Testis (tissue), 5 donors: ENCODE results near the gene CDYL2. TPM values are rescaled to one million over a fixed set of nuclear protein-coding genes. Genes with fewer than 3 reads are reported as not detected.

ENCODE experiments used
- DNase-seq: peaks from one replicate; pipeline ENCODE4 v3.0.0-alpha.2; 2019
- H3K27ac ChIP-seq, 2 donors: fragments of 200-600 bp; sonication (generic); one replicate each; pipeline ENCODE4 v1.5.1; 2019
- H3K27me3 ChIP-seq: fragments of 200-600 bp; sonication (generic); one replicate; pipeline ENCODE4 v1.5.1; 2019
- H3K36me3 ChIP-seq: fragments of 200-600 bp; sonication (generic); one replicate; pipeline ENCODE4 v1.5.1; 2017; ENCODE audit warnings: low read depth; ENCODE audit errors: missing control alignments
- H3K4me1 ChIP-seq: fragments of 200-600 bp; sonication (generic); one replicate; pipeline ENCODE4 v1.5.1; 2019
- H3K4me3 ChIP-seq, 2 donors: fragments of 200-600 bp; sonication (generic); one replicate each; pipeline ENCODE4 v1.5.1; 2017 to 2019
- H3K9me3 ChIP-seq: fragments of 200-600 bp; sonication (generic); one replicate; pipeline ENCODE4 v1.5.1; 2017
- CTCF ChIP-seq, 3 experiments: fragments of 450-650 bp in 2 of 3; fragments of 200-600 bp in 1 of 3; sonication (generic) in 1 of 3; IDR thresholded peaks; one replicate each; pipeline ENCODE4 v1.5.1; 2016 to 2019; ENCODE audit warnings: antibody characterized with exemption in 3 of 3, mild to moderate bottlenecking in 2 of 3, moderate library complexity in 1 of 3
- POLR2A ChIP-seq: fragments of 450-650 bp; IDR thresholded peaks from one replicate; pipeline ENCODE4 v1.6.1; 2017; ENCODE audit warnings: antibody characterized with exemption, mild to moderate bottlenecking, moderate library complexity
- WGBS, 2 donors: methylation state at CpG; one replicate each; pipeline ENCODE4 v1.1.5; 2018; 5-methylcytosine and 5-hydroxymethylcytosine counted together
- intact Hi-C: fragments of 100-400 bp; cut with DNase I; formaldehyde crosslinking; loops from one replicate; pipeline ENCODE4 v1.15.1; 2023; ENCODE audit warnings: low total_unique reads
- long read RNA-seq, 2 donors: transcript quantifications; one replicate each; lab custom pipeline, GENCODE V29; 2026
- polyA plus RNA-seq: library from polyadenylated mRNA; stranded (reverse); fragments of 350-450 nt; fragmentation: Illumina TruSeq; extraction: RNeasy Lipid Tissue Mini Kit (QIAGEN cat#74804); gene quantifications from one replicate; pipeline ENCODE4 v1.2.3, GENCODE V29; 2014; ENCODE audit warnings: low read depth, low replicate concordance; ENCODE audit not compliant: insufficient read depth
- total RNA-seq, 2 donors: library from RNA; depleted of rRNA; stranded (reverse); fragments of >200 nt; gene quantifications; one replicate each; pipeline ENCODE4 v1.2.3, GENCODE V29; 2016

The CDYL2 gene
- total RNA-seq = 10 to 100 TPM; 60.4 to 63.7 TPM
- polyA plus RNA-seq = 31.2 TPM
- long read RNA-seq, donor 1 = 0 reads
- long read RNA-seq, donor 2, full-length matches to known transcripts = 1 of 1 reads
- long read RNA-seq, donor 2, partial matches to known transcripts = 0 of 1 reads
- long read RNA-seq, donor 2, other reads (novel, unspliced or antisense) = 0 of 1 reads

GRCh38 chr16:80804526-80805383, at the start of gene CDYL2:
Gene CDYL2 (minus strand): TSS chr16:80804598. CDS start chr16:80804173, 425 bp downstream.
- intact Hi-C loops = no loop called here
- H3K36me3 ChIP-seq = no peaks in the 10 kb centered on the region
- peak within 1 kb of the TSS; percentile 56 to 59 for H3K4me3 ChIP-seq
- no peak for DNase-seq
- H3K27me3 ChIP-seq = no peaks in the 10 kb centered on the region
- TF ChIP-seq POLR2A (no peak), CTCF (IDR thresholded peaks at IDR 0.05) (no peak)
- peaks cover 3% of the 10 kb centered on the region for H3K4me1 ChIP-seq
- H3K27ac ChIP-seq = peak within 1 kb of the TSS in 1 of 2 donors; percentile 50
- H3K9me3 ChIP-seq = no peaks in the 10 kb centered on the region
- 17 to 29% methylated on average over 6 of the region's 63 CpGs for WGBS, 2 donors

- Histone ChIP-seq H3K27me3 (no peaks in the 10 kb centered on the region), H3K36me3 (no peaks in the 10 kb centered on the region), H3K4me1 (no peaks in the 10 kb centered on the region), H3K4me3 (no peak overlapping the region), H3K9me3 (no peaks in the 10 kb centered on the region), H3K27ac (peak overlapping the region in 1 of 2 donors; percentile 71)
- 84 to 87% methylated on average over 5 of the region's 5 CpGs for WGBS, 2 donors
- TF ChIP-seq POLR2A (no peak), CTCF (IDR thresholded peaks at IDR 0.05) (peak; percentile 42 to 62 (median 45))
- peak; percentile 60 for DNase-seq
- intact Hi-C loops = no loop called here
Observed at GRCh38 chr16:80852261-80852872, 48.0 kb upstream of the CDYL2 start.

- intact Hi-C loops = no loop called here
- Histone ChIP-seq H3K27ac (peak overlapping the region in 1 of 2 donors; percentile 71), H3K27me3 (no peaks in the 10 kb centered on the region), H3K4me1 (no peaks in the 10 kb centered on the region), H3K9me3 (no peaks in the 10 kb centered on the region), H3K36me3 (no peaks in the 10 kb centered on the region), H3K4me3 (no peak overlapping the region)
- DNase-seq = peak; percentile 21
- WGBS, 2 donors = 35 to 48% methylated on average over 6 of the region's 6 CpGs
- TF ChIP-seq CTCF (IDR thresholded peaks at IDR 0.05) = no peak
- no peak for TF ChIP-seq POLR2A
Observed at GRCh38 chr16:80851831-80852230, 47.4 kb upstream of the CDYL2 start.

GRCh38 chr16:80850757-80851156, 46.4 kb upstream of the CDYL2 start:
- Histone ChIP-seq H3K27me3 (no peaks in the 10 kb centered on the region), H3K9me3 (no peaks in the 10 kb centered on the region), H3K27ac (no peak overlapping the region), H3K4me3 (no peak overlapping the region), H3K36me3 (no peaks in the 10 kb centered on the region), H3K4me1 (no peaks in the 10 kb centered on the region)
- DNase-seq = no peak
- TF ChIP-seq CTCF (IDR thresholded peaks at IDR 0.05) (no peak), POLR2A (no peak)
- intact Hi-C loops = no loop called here
